K562 (cell line): ENCODE measurements around the gene LRRC41. TPM values are rescaled to one million over a fixed set of nuclear protein-coding genes. Genes with fewer than 3 reads are reported as not detected.
A peak's percentile ranks its signal among the peaks of the same experiment; 100 is the strongest.

Experiments
- CSDE1 ChIP-seq, 2 experiments: fragments of 450-650 bp; IDR thresholded peaks; 2 replicates each; pipeline ENCODE4 v1.6.1; 2016; ENCODE audit warnings: mild to moderate bottlenecking in 1 of 2
- FOXJ2 ChIP-seq: fragments of 200-800 bp; sonication (Bioruptor generic); IDR thresholded peaks from 2 replicates; pipeline ENCODE4 v1.6.1; 2016; ENCODE audit warnings: missing genetic modification characterization, missing compliant biosample characterization
- NCOR1 ChIP-seq: fragments of 450-650 bp; IDR thresholded peaks from 2 replicates; pipeline ENCODE4 v1.6.1; 2016; ENCODE audit warnings: mild to moderate bottlenecking, moderate library complexity
- POLR2A ChIP-seq: fragments of 450-650 bp; conservative IDR thresholded peaks from 2 replicates; pipeline ENCODE4 v1.6.1; 2016
- POLR2AphosphoS2 ChIP-seq: IDR thresholded peaks from 2 replicates; pipeline ENCODE4 v1.6.1; 2012; ENCODE audit warnings: low read length, improper control_type of control experiment
- POLR2AphosphoS5 ChIP-seq: IDR thresholded peaks from 2 replicates; pipeline ENCODE4 v1.6.1; 2011; ENCODE audit warnings: mild to moderate bottlenecking, low read depth, low read length, moderate library complexity; ENCODE audit not compliant: control insufficient read depth, insufficient read depth
- PRMT5 ChIP-seq: sonication (generic); formaldehyde crosslinking; IDR thresholded peaks from 2 replicates; pipeline ENCODE4 v1.5.0; 2020; ENCODE audit warnings: missing genetic modification reagents
- RBFOX2 ChIP-seq: fragments of 200-400 bp; formaldehyde crosslinking; IDR thresholded peaks from 2 replicates; pipeline ENCODE4 v1.6.1; 2017; ENCODE audit warnings: low read depth, mild to moderate bottlenecking, low read length, moderate library complexity
- RBM22 ChIP-seq: fragments of 200-400 bp; formaldehyde crosslinking; IDR thresholded peaks from 2 replicates; pipeline ENCODE4 v1.6.1; 2018; ENCODE audit warnings: low read length, low read depth; ENCODE audit not compliant: poor library complexity, severe bottlenecking
- TCF3 ChIP-seq: sonication (generic); formaldehyde crosslinking; IDR thresholded peaks from 2 replicates; pipeline ENCODE4 v1.4.0; 2020; ENCODE audit warnings: mild to moderate bottlenecking, missing genetic modification reagents
- TSC22D4 ChIP-seq: fragments of 450-650 bp; IDR thresholded peaks from 2 replicates; pipeline ENCODE4 v1.6.1; 2016; ENCODE audit warnings: missing genetic modification characterization, missing biosample characterization, control low read depth
- polyA plus RNA-seq, 8 experiments: library from polyadenylated mRNA; depleted of rRNA in 4 of 8; stranded (reverse) in 5 of 8; unstranded in 3 of 8; fragments of >200 nt; fragmentation: Nextera tagmentation in 2 of 8; fragmentation: Illumina TruSeq in 1 of 8; extraction: Ambion mirVana in 2 of 8; extraction: Trizol in 1 of 8; gene quantifications; 2 replicates each; pipeline versions ENCODE4 v1.2.1 to v1.2.3, GENCODE V29; 2011 to 2014; ENCODE audit warnings: inconsistent platforms in 1 of 8, missing spikeins in 1 of 8
- total RNA-seq, 7 experiments: library from RNA; depleted of rRNA in 6 of 7; stranded (reverse); fragments of >200 nt in 6 of 7; fragmentation: Illumina TruSeq in 2 of 7; extraction: Trizol in 2 of 7; gene quantifications; 2 replicates each; pipeline versions ENCODE4 v1.2.1 to v1.2.3, GENCODE V29; 2011 to 2021; ENCODE audit warnings: low replicate concordance in 1 of 7
- TF ChIP-seq, protein P1 (sequence below): fragments of 250-450 bp; sonication (Bioruptor Pico); IDR thresholded peaks from 2 replicates; pipeline ENCODE4 v1.4.0; 2020; ENCODE audit warnings: mild to moderate bottlenecking, moderate library complexity, borderline replicate concordance
- TF ChIP-seq, protein P2 (sequence below): fragments of 450-650 bp; conservative IDR thresholded peaks from 2 replicates; pipeline ENCODE4 v1.6.1; 2016; ENCODE audit warnings: missing genetic modification characterization, low read depth, mild to moderate bottlenecking, missing compliant biosample characterization, moderate library complexity

The LRRC41 gene
- total and polyA plus RNA-seq, 9 of the 15 experiments (the other 6 are each of a cell fraction or from before 2014, with no cell fraction given): 10.5 to 64.7 (median 44.2) TPM

DNA sequence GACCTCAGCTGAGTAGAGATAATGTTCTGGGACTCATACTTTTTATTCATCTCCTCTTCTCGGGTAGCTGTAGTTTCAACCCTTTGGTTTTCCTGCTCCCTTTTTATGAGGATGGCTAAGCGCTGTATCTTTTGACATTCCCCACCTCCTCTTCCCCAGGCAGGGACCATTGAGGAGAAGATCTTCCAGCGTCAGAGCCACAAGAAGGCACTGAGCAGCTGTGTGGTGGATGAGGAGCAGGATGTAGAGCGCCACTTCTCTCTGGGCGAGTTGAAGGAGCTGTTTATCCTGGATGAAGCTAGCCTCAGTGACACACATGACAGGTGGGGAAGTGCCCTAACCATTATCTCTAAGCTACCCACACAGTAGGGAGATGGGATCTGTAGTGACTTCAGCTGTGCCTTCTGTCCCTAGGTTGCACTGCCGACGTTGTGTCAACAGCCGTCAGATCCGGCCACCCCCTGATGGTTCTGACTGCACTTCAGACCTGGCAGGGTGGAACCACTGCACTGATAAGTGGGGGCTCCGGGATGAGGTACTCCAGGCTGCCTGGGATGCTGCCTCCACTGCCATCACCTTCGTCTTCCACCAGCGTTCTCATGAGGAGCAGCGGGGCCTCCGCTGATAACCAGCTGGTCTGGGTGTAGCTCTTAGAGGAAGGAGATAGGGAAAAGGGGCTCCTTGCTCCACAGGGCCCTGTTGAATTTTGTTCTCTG, 25.6 kb downstream of the LRRC41 start (continued):
- TF ChIP-seq, protein P1, sequence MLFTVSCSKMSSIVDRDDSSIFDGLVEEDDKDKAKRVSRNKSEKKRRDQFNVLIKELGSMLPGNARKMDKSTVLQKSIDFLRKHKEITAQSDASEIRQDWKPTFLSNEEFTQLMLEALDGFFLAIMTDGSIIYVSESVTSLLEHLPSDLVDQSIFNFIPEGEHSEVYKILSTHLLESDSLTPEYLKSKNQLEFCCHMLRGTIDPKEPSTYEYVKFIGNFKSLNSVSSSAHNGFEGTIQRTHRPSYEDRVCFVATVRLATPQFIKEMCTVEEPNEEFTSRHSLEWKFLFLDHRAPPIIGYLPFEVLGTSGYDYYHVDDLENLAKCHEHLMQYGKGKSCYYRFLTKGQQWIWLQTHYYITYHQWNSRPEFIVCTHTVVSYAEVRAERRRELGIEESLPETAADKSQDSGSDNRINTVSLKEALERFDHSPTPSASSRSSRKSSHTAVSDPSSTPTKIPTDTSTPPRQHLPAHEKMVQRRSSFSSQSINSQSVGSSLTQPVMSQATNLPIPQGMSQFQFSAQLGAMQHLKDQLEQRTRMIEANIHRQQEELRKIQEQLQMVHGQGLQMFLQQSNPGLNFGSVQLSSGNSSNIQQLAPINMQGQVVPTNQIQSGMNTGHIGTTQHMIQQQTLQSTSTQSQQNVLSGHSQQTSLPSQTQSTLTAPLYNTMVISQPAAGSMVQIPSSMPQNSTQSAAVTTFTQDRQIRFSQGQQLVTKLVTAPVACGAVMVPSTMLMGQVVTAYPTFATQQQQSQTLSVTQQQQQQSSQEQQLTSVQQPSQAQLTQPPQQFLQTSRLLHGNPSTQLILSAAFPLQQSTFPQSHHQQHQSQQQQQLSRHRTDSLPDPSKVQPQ: no peak
- TF ChIP-seq POLR2A: peak; percentile 61
- TF ChIP-seq TCF3 (CRISPR knock-in tag): peak; percentile 42; the same call in 1 of the 2 replicates
- peak; percentile 82 for TF ChIP-seq POLR2AphosphoS2
- TF ChIP-seq PRMT5: no peak
- TF ChIP-seq TSC22D4 (tag): no peak
- no peak for TF ChIP-seq RBFOX2
- peak; percentile 53 for TF ChIP-seq RBM22
- peak; percentile 8; the same call in 1 of the 2 replicates for TF ChIP-seq NCOR1
- TF ChIP-seq POLR2AphosphoS5: peak; percentile 54; the same call in 1 of the 2 replicates
- TF ChIP-seq CSDE1 (IDR thresholded peaks at IDR 0.05): no peak
- no peak for TF ChIP-seq FOXJ2 (tag)
- TF ChIP-seq, protein P2, sequence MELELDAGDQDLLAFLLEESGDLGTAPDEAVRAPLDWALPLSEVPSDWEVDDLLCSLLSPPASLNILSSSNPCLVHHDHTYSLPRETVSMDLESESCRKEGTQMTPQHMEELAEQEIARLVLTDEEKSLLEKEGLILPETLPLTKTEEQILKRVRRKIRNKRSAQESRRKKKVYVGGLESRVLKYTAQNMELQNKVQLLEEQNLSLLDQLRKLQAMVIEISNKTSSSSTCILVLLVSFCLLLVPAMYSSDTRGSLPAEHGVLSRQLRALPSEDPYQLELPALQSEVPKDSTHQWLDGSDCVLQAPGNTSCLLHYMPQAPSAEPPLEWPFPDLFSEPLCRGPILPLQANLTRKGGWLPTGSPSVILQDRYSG (tag): no peak
